MCF 10A (cell line): Measurements from ENCODE around the gene NINJ2. TPM values are rescaled to one million over a fixed set of nuclear protein-coding genes. Genes with fewer than 3 reads are reported as not detected.

Experiments used
- BruUV-seq: library from RNA; stranded (reverse); fragments of 400-500 nt; replicated peaks from 2 replicates; lab custom pipeline; 2021; lab: Mats Ljungman, UMichigan
- CTCF ChIA-PET: fragments of 300-600 bp; sonication (Branson Sonifier 250); formaldehyde crosslinking; extraction: SDS; loops from one replicate; lab custom pipeline; 2021; ENCODE audit warnings: antibody characterized with exemption, inconsistent platforms; lab: Yijun Ruan, JAX
- POLR2A ChIA-PET: fragments of 300-600, 350-650 bp; sonication (Branson Sonifier 250); formaldehyde crosslinking; extraction: SDS; loops from one replicate; lab custom pipeline; 2020; ENCODE audit warnings: antibody characterized with exemption, inconsistent platforms; lab: Yijun Ruan, JAX
- DNase-seq: peaks from one replicate; pipeline ENCODE4 v3.0.0-alpha.2; 2018; ENCODE audit not compliant: unreplicated experiment
- H3K27ac Mint-ChIP-seq: one replicate; pipeline ENCODE4 v1.8.0; 2022; ENCODE audit warnings: mild to moderate bottlenecking, low read depth, mixed read lengths; ENCODE audit not compliant: unreplicated experiment
- H3K27me3 Mint-ChIP-seq: one replicate; pipeline ENCODE4 v1.8.0; 2022; ENCODE audit warnings: mixed read lengths; ENCODE audit not compliant: insufficient read depth, unreplicated experiment
- H3K36me3 Mint-ChIP-seq: one replicate; pipeline ENCODE4 v1.8.0; 2022; ENCODE audit warnings: mild to moderate bottlenecking, moderate library complexity, mixed read lengths; ENCODE audit not compliant: insufficient read depth, unreplicated experiment
- H3K4me1 Mint-ChIP-seq: one replicate; pipeline ENCODE4 v1.8.0; 2022; ENCODE audit warnings: mixed read lengths; ENCODE audit not compliant: insufficient read depth, unreplicated experiment
- H3K4me3 Mint-ChIP-seq: one replicate; pipeline ENCODE4 v1.8.0; 2022; ENCODE audit warnings: mild to moderate bottlenecking, moderate library complexity, mixed read lengths; ENCODE audit not compliant: unreplicated experiment
- H3K9me3 Mint-ChIP-seq: one replicate; pipeline ENCODE4 v1.8.0; 2022; ENCODE audit warnings: mixed read lengths; ENCODE audit not compliant: unreplicated experiment
- intact Hi-C: fragments of 100-400 bp; cut with micrococcal nuclease; formaldehyde crosslinking; loops from 2 replicates; pipeline ENCODE4 v1.14.1; 2022
- total RNA-seq: library from RNA; stranded (reverse); gene quantifications from 2 replicates; pipeline ENCODE4 v1.2.3, GENCODE V29; 2022
- TF ChIP-seq, protein P1 (sequence below): fragments of 200-600 bp; IDR thresholded peaks from one replicate; pipeline ENCODE4 v1.8.0; 2022; ENCODE audit warnings: antibody characterized with exemption, mild to moderate bottlenecking; ENCODE audit not compliant: unreplicated experiment

Gene NINJ2
- total RNA-seq, 1 experiment from 2014 or later = not detected

DNA sequence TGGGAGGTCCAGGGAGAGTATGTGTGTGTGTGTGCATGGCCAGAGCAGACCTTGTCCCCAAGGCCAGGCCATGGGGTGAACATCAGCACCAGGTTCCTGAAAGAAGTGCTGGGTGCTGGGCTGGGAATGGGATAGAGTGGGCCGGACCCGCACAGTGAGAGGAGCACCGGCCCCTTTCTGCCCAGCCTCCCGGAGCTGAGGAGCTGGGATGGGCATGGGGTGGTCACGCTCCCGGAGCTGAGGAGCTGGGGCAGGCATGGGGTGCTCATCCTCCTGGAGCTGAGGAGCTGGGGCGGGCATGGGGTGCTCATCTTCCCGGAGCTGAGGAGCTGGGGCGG lies 120.2 kb downstream of the NINJ2 start:
- H3K9me3 Mint-ChIP-seq = no peaks in the 10 kb centered on the region
- no peak for DNase-seq
- H3K36me3 Mint-ChIP-seq = no peaks in the 10 kb centered on the region
- ChIA-PET POLR2A (interaction anchor here (0.7 to 2.0 kb wide), 3 partner anchors 100 to 371 kb away, joined by 3 to 6 read pairs (median 4); no protein-coding TSS in a partner anchor), CTCF (interaction anchor here (0.6 to 4.0 kb wide), 6 partner anchors 11 to 495 kb away, joined by 3 to 63 read pairs (median 3); partner anchors contain the start of gene CCDC77)
- peaks cover 41% of the 10 kb centered on the region for H3K27me3 Mint-ChIP-seq
- no peak overlapping the region for H3K27ac Mint-ChIP-seq
- peaks cover 8% of the 10 kb centered on the region for H3K4me1 Mint-ChIP-seq
- BruUV-seq = no TSS peak
- intact Hi-C loops = no loop called here
- no peak overlapping the region for H3K4me3 Mint-ChIP-seq
- TF ChIP-seq, protein P1, sequence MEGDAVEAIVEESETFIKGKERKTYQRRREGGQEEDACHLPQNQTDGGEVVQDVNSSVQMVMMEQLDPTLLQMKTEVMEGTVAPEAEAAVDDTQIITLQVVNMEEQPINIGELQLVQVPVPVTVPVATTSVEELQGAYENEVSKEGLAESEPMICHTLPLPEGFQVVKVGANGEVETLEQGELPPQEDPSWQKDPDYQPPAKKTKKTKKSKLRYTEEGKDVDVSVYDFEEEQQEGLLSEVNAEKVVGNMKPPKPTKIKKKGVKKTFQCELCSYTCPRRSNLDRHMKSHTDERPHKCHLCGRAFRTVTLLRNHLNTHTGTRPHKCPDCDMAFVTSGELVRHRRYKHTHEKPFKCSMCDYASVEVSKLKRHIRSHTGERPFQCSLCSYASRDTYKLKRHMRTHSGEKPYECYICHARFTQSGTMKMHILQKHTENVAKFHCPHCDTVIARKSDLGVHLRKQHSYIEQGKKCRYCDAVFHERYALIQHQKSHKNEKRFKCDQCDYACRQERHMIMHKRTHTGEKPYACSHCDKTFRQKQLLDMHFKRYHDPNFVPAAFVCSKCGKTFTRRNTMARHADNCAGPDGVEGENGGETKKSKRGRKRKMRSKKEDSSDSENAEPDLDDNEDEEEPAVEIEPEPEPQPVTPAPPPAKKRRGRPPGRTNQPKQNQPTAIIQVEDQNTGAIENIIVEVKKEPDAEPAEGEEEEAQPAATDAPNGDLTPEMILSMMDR = no peak

DNA sequence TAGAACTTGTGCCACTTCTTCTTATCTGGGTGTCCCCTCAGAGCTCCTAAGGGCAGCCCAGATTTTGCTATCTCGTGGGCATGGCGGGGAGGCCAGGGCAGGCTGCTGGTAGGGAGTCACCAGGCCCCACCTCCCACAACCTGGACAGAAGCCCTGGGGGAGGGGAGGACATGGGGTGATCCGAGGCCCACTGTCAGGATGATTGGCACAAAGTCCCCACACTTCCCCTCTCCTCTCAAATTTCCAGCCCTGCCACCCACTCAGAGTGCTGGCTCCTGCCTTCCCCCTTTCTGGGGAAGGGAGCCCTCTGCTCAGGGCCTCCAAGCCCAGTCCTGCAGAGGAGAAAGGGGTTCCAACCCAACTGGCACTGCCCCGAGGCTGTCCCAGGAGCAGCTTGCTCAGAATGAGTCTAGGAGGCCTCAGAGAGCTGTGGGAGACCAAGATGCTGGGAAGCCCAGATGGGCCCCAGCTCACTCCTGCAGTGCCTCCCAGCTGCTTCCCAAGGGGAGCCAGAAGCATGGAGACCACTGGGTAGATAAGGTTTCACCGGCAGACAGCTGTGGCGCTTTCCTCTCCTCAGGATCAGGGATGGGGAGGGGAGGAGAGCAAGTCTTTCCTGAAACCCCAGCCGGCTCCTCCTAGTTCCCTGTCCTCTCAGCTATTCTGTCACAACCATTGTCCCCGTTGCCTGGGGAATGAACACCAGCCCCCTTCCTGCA lies 120.7 kb downstream of the NINJ2 start:
- TF ChIP-seq, protein P1 = no peak
- Mint-ChIP-seq H3K4me1 (peaks cover 8% of the 10 kb centered on the region), H3K27me3 (peaks cover 36% of the 10 kb centered on the region), H3K9me3 (no peaks in the 10 kb centered on the region), H3K27ac (no peak overlapping the region), H3K36me3 (no peaks in the 10 kb centered on the region), H3K4me3 (no peak overlapping the region)
- ChIA-PET CTCF (interaction anchor here (0.6 to 4.0 kb wide), 5 partner anchors 11 to 99 kb away, joined by 3 to 63 read pairs (median 3); no protein-coding TSS in a partner anchor), POLR2A (interaction anchor here (0.7 to 0.8 kb wide), 2 partner anchors 100 to 371 kb away, joined by 3 to 4 read pairs; no protein-coding TSS in a partner anchor)
- DNase-seq = no peak
- BruUV-seq = no TSS peak
- intact Hi-C loops = no loop called here

DNA sequence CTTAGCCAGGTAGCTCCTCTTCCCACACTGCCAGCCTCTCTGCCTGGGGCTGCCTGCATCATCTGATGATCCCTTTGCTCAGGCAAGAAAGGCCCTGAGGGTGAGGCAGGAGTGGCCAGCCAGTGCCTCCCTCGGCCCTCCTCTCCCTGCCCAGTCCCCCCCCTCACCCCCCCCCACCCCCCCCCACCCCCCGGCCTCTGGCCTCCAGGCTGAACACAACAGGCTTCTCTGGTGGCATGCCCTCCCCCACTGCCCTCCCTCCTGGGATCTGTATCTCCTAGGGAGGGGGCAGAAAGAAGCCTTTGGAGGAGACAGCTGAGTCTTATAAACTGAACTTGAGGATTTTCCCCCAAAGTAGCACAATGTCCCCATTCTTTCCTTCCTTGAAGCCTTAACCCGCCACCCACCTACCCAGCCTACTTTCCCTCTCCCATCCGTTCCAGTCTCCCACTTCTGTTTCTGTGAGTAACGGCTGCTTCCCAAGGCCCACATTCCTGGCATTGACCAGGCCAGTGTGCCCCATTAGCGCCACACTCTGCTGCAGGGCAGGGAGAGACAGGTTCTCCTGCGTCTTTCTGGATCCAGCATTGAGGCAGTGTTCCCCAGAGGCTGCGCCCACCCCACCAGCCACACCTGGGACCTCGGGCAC lies 121.4 kb downstream of the NINJ2 start:
- CTCF ChIA-PET = interaction anchor here (0.6 to 4.0 kb wide), 5 partner anchors 14 to 111 kb away, joined by 3 to 63 read pairs (median 3); no protein-coding TSS in a partner anchor
- H3K27ac Mint-ChIP-seq = no peak overlapping the region
- DNase-seq = no peak

More for the DNA sequence above, 121.4 kb downstream of the NINJ2 start:
- H3K4me3 Mint-ChIP-seq = no peak overlapping the region
- TF ChIP-seq, protein P1 = no peak
- peaks cover 28% of the 10 kb centered on the region for H3K27me3 Mint-ChIP-seq
- H3K9me3 Mint-ChIP-seq = no peaks in the 10 kb centered on the region
- H3K36me3 Mint-ChIP-seq = no peaks in the 10 kb centered on the region
- intact Hi-C loops = no loop called here
- no TSS peak for BruUV-seq
- POLR2A ChIA-PET = interaction anchor here (0.9 kb wide), 1 partner anchor 63 kb away, joined by 3 read pairs; no protein-coding TSS in a partner anchor
- H3K4me1 Mint-ChIP-seq = peaks cover 8% of the 10 kb centered on the region
